ENCODE data around the gene ZFP69.

GRCh38 chr1:40507973-40508372, 30.9 kb downstream of the ZFP69 start:
- TF ChIP-seq, protein P1, sequence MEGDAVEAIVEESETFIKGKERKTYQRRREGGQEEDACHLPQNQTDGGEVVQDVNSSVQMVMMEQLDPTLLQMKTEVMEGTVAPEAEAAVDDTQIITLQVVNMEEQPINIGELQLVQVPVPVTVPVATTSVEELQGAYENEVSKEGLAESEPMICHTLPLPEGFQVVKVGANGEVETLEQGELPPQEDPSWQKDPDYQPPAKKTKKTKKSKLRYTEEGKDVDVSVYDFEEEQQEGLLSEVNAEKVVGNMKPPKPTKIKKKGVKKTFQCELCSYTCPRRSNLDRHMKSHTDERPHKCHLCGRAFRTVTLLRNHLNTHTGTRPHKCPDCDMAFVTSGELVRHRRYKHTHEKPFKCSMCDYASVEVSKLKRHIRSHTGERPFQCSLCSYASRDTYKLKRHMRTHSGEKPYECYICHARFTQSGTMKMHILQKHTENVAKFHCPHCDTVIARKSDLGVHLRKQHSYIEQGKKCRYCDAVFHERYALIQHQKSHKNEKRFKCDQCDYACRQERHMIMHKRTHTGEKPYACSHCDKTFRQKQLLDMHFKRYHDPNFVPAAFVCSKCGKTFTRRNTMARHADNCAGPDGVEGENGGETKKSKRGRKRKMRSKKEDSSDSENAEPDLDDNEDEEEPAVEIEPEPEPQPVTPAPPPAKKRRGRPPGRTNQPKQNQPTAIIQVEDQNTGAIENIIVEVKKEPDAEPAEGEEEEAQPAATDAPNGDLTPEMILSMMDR (IDR thresholded peaks at IDR 0.05), result no peak
- TF ChIP-seq EZH2 (IDR thresholded peaks at IDR 0.05), result no peak
